Forelimb muscle (tissue), 1 donor: ENCODE measurements around the gene NET1. TPM values are rescaled to one million over a fixed set of nuclear protein-coding genes. Genes with fewer than 3 reads are reported as not detected.
"Not testable (repeated sequence)": the region's sequence is repeated elsewhere in the genome, so short reads cannot be mapped to it uniquely, and the experiment has no call there.

ENCODE experiments used
- DNase-seq: peaks from one replicate; pipeline ENCODE4 v3.0.0-alpha.2; 2013; ENCODE audit warnings: low read depth
- polyA plus RNA-seq: library from polyadenylated mRNA; unstranded; fragments of 120-200 nt; gene quantifications from one replicate; pipeline ENCODE4 v1.2.1, GENCODE V29; 2013; ENCODE audit not compliant: insufficient read length

Gene NET1
- polyA plus RNA-seq, 1 donor: 95.3 TPM

DNA sequence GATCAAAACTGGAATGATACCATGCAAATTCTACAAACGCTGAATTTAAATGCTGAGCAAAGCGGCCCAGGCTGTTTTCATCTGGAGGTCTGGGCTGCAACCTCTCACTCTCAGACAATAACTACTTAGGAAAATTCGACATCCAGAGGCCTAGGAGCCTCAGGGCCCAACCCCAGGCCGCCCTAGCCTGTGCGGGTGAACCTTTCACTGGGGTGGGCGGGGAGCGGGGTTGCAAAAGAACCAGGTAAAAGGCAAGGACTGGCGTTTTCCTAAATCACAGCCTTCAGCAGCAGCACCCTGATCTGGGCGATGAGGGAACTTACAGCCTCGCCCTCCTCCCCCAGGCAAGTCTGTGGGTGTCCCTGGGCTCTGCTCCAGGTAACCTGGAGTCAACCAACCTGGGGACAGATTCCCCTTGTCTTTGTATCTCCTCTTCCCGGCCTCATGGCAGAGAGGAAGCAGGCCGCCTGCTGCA, 53.7 kb downstream of the NET1 start:
- no peak for DNase-seq

- peak; percentile 79 for DNase-seq
These were observed 54.3 kb downstream of the NET1 start for GRCh38 chr10:5466451-5467206.

GRCh38 chr10:5467207-5467535, 54.8 kb downstream of the NET1 start:
- DNase-seq: peak; percentile 64

- DNase-seq: no peak
These were observed 55.4 kb downstream of the NET1 start for GRCh38 chr10:5467634-5468255.

DNA sequence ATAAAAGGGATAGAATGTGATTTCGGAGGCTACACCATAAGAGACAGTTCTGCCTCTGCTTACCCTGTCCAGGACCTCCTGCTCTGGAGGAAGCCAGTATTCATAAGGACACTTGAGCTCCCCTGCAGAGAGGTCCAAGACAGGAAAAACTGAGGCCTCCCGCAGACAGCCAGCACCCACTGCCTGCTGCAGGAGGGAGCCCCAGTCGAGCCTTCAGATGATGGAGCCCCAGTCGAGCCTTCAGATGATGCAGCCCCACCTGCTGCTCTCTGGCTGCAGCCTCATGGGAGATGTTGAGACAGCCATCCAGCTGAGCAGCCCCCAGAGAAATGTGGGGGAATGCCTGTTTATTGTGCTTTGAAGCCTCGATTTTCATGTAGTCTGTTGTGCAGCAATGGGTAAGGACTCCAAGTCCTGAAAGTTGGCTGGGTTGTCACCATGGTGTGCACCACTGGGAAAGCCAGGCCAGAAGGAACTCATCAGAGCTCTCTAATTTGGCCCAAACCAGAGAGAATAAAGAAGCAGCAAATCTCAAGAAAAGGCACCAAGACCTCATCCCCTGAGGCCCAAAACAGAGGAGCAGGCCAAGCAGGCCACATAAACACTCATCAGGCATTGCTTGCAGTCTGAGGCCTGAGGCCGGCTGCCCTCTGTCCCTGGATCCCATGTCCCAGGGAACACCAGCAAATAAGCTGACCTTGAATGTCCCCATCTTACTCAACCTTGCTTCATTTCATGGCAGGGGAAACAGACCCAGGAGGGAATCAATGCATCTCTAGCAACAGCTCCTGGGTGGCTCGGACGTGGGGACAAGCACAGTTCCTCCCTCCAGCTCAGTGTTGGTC, 56.1 kb downstream of the NET1 start:
- DNase-seq: no peak

DNA sequence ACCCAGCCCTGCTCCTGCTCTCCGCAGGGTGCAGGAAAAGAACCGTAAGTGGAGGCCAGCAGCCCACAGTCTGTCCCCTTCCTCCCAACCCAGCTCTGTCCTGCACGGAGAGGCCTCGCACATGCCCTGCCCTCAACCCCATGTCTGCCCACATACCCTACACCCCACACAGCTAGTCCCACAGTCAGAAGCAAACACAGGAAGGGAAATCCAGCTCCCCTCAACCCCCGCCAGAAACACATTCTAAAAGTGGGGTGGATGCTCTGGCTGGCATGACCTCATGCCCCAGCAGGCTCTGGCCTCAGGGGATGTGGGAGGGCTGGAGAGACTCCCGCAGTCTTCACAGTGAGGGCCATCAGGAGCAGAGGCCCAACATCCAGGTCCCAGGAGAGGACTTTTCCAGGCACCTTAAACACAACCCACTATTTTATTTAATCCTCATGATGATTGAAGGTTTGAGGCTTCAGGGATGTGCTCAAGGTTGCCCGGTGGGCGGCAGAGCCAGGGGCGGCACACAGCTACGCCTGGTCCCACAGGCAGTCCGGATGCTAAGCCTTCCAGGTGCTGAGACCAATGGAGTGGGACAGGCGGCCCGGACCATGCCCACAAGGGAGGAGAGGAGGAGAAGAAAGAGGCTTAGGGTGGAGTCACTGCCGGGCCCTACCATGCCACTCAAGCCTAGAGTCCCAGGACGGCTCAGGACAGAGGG, 57.1 kb downstream of the NET1 start:
- DNase-seq: no peak

GRCh38 chr10:5470062-5470751, 57.9 kb downstream of the NET1 start:
- DNase-seq: no peak

GRCh38 chr10:5474642-5475041, 62.3 kb downstream of the NET1 start:
- DNase-seq: not testable (repeated sequence)

DNA sequence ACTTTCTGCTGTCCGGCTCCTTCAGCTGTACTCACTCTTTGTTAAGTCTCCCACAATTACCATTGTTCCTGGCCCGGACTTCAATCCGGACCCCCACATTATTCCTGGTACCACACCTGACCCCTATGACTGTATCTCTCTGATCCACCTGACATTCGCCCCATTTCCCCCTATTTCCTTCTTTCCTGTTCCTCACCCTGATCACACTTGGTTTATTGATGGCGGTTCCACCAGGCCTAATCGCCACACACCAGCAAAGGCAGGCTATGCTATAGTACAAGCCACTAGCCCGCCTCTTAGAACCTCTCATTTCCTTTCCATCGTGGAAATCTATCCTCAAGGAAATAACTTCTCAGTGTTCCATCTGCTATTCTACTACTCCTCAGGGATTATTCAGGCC, 62.7 kb downstream of the NET1 start:
- not testable (repeated sequence) for DNase-seq

DNA sequence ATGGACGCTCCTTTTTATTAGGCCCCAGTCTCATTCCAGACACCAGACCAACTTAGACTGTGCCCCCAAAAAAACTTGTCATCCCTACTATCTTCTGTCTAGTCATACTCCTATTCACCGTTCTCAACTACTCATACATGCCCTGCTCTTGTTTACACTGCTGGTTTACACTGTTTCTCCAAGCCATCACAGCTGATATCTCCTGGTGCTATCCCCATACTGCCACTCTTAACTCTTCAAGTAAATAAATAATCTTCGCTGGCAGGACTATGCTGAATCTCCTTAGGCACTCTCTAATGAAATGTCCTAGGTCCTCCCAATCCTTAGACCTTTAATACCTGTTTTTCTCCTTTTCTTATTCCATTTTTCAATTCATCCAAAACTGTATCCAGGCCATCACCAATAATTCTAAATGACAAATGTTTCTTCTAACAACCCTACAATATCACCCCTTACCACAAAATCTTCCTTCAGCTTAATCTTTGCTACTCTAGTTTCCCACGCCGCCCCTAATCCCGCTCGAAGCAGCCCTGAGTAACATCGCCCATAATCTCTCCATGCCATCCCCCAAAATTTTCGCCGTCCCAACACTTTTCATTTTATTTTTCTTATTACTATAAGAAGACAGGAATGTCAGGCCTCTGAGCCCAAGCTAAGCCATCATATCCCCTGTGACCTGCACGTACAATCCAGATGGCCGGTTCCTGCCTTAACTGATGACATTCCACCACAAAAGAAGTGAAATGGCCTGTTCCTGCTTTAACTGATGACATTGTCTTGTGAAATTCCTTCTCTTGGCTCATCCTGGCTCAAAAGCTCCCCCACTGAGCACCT, 63.8 kb downstream of the NET1 start:
- DNase-seq: not testable (repeated sequence)

GRCh38 chr10:5476918-5477525, 64.7 kb downstream of the NET1 start:
- no peak for DNase-seq

- DNase-seq: no peak
These were observed 65.8 kb downstream of the NET1 start for GRCh38 chr10:5477948-5478693.

GRCh38 chr10:5478694-5479305, 66.4 kb downstream of the NET1 start:
- DNase-seq: no peak

DNA sequence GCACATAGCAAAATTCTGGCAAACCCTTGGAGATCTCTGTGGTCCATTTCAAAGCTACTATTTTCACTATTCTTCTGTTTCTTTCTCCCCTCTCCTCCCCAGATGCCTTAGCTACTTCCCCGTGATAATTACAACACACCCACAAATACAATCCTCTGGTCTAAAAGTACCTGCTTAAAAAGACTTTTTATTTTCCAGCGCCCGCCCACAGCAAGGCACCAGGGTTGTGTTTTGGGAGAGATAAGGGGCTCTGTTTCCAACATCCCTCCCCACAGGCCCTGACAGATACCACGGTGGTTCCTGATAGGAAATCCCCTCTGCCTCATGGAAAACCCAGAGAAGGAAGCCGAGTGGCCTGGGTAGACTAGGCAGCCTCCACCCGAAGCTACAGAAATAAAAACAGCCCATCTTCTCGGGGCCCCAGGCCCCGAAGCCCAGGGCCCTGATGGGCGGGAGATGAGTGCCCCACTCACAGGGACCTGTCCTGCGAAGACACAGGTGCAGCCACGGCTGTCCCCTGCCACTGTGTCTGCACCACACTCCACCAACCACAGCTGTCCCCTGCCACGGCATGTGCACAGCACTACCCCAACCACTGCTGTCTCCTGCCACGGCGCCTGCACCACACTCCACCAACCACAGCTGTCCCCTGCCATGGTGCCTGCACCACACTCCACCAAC, 67.3 kb downstream of the NET1 start:
- DNase-seq: no peak

DNA sequence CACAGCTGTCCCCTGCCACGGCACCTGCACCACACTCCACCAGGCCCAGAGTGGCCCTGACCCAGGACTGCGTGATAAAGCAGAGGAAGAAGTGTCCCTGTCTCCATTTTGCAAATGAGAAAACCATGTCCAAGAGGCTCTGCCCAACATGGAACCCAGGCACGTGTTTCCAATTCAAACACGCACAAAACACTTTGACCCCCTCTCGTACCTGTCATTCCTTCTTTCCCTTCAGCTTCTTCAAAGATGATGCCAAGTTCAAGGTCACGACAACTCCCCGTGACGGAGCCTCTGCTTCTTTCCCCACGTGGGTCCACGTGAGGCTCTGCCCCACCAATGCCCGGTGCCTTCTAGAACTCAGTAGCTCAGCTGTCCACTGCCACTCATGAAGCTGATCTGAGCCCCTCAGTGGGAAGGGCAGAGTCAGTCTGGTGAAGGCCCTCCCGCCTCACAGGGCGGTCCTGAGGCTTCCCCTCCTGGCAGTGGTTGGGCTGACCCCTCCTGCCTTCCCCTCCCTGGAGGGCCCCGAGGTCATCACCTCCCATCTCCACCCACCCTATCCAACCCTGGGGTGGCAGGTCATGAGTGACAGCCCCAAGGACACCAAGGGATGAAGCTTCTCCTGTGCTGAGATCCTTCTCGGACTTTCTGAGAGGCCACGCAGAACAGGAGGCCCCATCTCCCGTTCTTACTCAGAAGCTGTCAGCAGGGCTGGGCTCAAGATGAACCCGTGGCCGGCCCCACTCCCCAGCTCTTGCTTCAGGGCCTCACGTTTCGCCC, 68.0 kb downstream of the NET1 start:
- no peak for DNase-seq

GRCh38 chr10:5481121-5481520, 68.8 kb downstream of the NET1 start:
- DNase-seq: no peak

DNA sequence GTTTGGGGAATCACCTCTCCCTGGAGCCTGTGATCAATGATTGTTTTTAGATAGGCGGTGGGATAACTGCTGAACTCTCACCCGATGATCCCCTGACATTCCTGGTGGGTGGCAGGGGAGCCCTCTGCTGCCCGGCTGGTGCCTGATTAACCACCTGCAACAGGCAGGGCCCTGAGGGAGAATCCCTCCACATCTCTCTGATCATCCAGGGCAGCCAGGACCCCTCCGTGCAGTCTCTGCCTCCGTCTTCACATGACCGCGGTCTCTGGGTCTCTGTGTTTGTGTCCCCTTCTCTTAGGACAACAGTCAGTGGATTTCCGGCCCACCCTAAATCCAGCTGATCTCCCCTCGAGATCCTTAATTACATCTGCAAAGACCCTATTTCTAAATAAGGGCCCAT, 69.7 kb downstream of the NET1 start:
- DNase-seq: no peak
